Retina (tissue), 1 donor: Measurements from ENCODE around the gene PAK6.

Experiments used
- DNase-seq: peaks from one replicate; pipeline ENCODE4 v3.0.0-alpha.2; 2016

Gene PAK6

DNA sequence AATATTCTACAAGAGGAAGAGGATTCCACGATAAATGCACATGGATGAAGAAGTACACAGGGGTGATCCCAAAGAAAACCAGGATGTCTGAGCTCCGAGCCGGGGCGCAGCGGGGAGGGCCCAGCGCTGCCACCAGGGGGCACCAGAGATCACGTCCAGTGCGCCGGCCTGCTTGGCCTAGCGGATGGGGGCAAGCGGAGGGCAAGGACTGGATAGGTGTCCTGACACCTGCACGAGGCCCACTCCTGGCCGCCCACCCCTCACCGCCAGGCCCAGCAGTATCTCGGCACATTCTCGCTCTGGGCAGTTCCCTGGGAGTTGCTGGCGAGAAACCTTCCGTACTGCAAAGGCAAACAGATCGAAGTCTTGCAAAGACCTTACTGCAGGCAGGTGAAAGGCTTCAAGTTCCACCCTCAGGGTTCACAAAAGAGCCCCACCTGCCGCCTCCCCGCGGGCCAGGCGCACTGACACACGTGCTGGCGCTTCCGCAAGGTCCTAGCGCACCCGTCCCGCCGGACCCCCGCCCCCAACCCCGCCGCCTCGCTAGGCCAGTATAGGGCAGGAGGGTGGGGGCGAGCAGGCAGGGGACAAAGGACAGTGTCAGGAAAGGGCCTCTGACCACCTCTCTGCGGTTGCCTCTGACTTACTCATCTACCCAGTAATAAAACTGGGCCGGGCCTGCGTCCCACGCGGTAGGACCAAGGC, 40.7 kb downstream of the PAK6 start:
- peak; percentile 90 for DNase-seq

DNA sequence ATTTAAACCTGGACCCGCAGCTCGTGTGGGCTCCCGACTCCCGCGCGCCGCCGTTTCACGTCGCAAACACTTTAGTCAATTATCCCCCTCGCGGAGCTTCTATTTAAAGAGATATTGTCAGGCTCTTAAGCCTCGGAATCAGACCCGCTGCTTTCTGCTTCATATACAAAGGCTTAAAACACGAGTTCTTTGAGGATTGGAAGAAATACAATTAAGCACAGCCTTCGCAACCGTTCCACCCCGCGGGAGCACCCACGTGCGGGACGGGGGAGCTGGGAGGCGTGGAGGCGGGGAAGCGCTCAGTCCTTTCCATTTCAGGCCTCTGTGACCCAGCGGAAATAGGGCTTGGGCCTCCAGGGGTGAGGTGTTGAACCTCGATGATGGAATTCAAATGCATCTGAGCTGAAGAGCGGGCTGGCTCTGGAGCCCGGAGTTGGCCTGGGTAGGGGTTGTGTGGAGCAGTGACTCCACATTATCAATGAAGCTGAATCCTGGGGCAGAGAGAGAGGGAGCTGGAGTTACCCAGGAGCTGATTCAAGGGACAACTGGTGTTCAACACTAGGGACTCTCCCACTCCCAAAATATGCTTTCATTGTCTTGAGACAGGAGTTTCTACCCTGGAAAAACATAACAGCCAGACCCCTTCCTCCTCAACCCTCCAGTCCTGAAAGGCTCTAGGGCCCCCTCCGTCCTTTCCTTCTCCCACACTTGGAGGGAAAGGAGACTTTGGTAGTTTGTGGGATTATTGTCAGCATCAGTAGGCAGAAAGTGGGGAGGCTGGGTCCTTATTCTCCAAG, 41.6 kb downstream of the PAK6 start:
- DNase-seq: peak; percentile 49

DNA sequence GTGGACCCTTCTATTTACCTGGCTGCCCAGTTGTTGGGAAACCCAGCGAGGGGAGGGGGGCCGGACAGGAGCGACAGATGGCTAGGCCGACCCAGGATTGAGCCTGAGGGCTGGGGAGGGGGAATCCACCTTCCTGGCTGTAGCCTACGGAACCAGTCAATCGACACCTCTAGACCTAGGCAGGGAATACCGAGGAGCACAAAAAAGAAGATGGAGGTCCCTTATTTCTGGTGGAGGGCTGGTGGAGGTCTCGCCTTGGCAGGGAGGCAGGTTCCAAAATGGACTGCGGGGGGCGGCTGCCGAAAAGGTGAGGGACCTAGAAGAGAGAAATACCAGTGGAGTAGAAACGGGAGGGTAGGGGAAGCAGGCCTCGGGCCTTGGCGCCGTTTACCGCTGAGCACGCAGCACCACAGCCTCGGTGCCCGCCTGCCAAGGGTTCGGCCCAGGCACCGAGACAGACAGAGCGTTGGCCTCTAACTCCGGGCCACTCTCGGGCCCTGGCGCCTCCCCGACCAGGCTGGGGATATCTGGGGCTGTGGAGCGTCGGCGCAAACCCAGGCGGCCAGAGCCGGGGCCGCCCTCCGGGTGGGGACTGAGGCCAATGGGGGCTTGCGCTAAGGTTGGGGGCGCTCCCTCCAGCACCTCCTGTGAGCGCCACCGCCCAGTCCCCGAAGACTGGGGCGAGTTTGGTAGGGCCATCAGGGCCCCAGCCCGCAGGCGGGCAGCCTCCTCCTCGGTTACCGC, 42.4 kb downstream of the PAK6 start:
- DNase-seq: no peak

DNA sequence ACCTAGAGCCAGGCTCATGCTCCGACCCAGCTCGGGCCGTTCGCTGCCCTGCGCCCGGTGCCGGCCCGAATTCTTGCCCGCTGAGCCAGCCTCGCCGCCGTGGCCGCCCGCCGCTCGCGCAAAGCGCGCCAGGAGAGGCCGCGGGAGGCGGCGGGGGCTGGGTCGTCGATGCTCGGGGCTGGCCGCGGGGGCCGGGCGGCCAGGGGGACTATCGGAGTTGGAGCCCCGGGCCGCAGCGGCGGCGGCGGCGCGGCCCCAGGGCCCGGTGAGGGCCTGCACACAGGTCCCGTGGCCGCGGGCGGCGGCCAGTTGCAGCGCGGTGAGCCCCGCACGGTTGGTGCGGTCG, 42.9 kb downstream of the PAK6 start:
- no peak for DNase-seq

DNA sequence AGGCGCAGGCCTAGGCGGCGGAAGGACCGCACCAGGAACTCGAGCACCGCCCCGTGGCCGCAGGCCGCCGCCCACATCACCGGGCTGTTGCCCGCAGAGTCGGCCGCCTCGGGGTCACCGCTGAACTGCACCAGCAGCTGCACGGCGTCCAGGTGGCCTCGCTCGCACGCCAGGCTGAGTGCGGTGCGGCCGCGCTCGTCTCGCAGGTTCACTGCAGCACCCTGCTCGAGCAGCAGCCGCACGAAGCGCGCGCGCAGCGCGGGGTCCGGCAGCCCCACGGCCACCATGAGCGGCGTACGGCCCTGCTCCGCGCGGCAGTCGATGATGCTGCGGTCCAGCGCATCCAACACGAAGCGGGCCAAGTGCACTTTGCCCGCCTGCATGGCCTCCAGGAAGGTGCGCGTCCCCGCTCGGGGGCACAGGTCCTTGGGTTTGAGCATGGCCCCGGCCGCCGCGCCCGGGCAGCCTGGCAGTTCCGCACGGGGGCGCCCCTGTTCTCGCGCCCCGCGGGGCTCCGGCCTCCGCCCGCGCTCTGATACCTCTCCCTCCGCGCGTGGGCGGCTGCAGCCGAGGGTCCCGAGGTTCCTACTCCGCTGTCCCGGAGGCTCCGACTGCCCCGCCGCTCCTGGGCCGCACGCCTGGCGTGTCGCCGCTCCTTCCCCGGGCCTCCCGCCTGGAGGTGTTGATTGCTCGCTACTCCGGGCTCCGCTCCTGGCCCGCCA, 43.4 kb downstream of the PAK6 start:
- peak; percentile 84 for DNase-seq

DNA sequence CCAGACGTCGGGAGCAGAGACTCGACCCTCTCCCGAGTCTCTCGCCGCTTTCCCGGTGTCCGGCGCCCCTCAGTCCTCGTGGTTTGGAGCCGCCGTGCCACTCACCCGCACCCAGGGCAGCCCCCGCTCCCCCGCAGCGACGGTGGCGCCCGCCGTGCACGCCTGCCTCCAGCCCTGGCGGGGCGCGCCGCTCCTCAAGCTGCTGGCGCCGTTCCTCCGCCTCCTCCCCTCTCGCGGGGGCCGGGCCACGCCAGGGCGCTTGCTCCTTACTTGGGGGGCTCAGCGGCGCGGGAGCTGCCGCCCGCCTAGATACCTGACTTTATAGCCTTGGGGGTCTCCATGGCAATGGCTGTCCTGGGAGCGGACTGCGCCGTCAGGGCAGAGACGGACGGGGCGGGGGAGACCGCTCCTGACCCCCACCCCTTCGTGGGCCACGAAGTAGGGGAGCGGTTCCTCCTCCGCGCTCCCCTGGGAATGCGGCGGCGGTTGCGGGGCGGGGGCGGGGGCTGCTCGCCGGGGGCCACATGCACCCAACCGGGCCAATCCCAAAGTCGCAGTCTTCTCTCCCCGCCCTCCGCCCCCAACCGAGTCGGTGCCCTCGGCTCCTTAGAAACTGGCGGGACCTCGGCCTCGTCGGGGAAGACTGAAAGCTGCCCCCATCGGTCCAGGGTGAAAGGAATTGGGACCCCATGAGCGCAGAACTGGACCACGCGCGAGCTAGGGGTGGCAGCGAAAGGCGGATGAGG, 44.2 kb downstream of the PAK6 start, which contains the start of gene ANKRD63:
Gene ANKRD63, minus strand, starts transcription at position 196 of the 746 bp plus-strand sequence. CDS start 478 bp downstream, outside the sequence.
- peak; percentile 63 for DNase-seq

DNA sequence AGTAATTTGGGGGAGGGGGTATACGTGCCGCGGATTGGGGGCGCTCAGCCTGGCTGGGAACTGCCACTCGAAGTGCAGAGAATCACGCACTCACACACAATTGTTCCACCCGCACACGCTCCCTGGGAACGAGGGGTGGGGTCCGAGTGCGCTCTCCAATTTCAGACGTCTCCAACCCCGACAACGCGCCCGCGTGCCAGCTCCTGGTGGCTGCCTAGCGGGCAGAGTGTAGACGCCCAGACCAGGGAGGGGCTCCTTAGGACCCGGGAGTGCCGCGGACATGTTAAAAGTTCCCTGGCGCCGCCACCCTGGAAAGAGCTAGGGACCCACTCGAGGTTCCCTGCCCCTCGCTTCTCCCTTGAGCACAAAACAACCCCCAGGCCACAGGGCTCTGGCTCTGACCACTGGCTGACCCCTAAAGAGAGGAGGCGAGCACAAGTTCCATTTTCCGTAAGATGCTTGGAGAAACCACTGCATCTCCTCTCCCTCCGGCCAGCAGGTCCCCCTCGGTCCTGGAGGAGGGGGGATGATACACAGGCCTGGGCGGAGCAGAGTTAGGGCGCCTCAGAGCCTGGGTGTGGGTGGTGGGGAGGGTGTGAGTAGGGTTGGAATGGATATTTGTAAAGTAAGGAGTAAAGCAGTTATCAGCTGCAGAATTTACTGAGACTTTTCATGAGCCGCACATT, 44.9 kb downstream of the PAK6 start:
- peak; percentile 44 for DNase-seq

DNA sequence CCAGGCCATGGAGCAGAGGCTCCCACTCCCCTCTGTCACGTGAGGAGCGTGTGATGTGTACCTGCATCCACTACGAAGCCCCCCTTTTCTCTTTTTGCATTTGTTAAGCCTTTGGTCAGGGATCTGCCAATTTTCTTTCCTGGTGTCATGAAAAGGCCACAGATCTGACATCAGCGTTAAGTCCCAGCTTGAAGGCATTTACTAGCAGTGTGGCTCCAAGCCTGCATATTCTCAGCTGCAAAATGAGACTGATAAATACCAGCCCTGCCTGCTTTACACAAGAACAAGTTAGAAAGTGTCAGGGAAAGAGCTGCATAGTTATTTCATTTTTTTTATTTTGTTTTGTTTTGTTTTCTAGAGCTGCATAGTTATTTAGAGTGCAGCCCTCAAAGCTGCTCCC, 46.3 kb downstream of the PAK6 start:
- DNase-seq: no peak

DNA sequence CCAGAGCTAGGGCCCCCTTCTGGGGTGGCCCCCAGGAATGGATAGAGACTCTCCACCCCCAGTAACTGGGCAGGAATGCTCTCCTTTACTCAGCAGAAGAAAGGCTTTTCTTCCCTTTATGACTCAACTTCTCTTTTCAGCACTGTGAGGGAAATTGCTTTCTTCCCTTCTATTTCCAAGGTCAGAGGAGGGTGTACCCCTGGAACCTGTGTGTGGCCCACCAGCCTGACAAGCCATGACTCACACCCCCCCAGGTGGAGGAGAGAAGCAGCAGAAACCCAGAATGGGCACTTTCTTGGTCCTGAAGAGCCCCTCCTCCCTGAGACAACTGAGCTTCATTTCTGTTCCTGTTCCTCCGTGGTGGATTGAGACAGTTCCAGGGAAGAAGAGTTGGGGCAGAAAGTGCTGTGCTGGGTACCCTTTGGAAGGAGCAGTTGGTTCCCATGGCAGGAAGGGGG, 46.7 kb downstream of the PAK6 start:
- DNase-seq: peak; percentile 7

DNA sequence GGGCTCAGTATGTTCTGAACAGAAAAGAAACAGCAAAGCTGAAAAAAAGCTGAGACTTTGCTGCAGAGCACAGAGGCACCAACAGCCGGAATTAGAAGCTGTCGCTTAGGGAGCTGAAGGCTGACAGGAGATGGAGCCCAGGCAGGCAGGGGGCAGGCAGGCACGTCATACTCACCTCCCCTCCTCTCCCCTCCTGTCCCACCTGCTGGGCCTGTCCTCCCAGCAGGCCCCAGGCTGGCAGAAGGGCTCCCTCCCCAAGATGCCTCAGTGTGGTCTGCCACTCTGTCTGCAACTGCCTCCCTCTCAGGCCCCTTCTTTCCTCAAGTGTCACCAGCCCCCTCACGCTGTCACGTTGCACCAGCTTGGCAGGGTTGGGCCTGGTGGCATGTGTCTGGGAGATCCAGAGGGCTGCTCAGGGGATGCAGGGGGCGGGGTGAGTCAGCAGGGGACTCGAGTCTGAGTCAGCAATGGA, 47.2 kb downstream of the PAK6 start:
- peak; percentile 14 for DNase-seq

DNA sequence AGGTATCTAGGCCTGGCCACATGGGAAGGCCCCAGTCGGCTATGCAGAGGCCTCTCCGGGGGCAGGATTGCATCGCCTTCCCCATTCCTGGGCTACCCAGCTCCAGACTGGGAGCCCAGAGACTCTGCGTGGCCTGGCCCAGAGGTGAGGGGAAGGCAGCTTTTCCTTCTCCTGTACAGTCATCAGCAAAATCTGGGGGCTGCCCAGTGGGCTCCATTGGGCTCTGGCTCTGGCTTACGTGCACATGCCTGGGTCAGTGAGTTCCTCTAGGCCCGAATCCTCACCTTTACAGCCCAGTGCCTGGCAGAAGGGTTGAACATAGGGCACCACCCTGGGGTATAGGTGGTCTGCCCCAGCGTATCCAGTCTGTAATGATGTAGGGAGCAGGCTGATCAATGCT, 47.9 kb downstream of the PAK6 start:
- no peak for DNase-seq

DNA sequence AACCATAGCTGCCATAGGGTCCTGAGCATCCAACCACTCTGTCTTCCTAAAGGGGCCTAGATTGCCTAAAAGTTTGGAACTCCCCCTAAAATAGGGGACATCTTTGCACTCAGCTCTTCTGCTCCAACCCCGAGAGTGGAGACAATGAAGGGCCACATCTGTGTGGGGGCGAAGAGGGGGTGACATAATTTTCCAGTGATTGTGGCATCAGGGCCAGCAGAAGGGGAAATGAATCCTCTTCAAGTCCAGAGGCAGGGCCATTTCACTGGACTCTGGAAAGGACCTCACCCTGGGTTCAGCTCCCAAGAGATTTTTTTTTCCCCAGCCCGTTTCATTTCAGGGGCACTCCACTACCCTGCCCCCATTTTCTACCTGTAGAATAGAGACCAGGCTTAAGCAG, 48.6 kb downstream of the PAK6 start:
- no peak for DNase-seq

DNA sequence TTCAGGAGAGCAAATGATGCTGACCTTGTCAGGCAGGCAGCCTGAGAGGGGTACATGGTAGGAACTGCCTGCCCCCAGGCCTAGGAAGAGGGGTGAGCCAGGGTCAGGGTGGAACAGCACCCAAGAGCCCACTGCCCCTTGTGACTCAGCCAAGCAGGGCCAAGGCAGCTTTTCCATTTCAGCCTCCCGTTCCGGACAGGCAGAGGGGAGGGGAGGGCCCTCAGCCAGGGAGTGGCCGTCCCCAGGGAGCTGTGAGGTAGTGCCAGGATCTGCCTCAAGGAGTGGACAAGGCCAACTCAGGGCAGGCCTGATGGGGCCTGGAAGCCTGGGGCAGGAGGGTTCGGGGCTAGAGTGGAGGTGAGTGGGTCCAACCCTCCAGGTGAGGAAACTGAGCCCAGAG, 49.1 kb downstream of the PAK6 start:
- no peak for DNase-seq

DNA sequence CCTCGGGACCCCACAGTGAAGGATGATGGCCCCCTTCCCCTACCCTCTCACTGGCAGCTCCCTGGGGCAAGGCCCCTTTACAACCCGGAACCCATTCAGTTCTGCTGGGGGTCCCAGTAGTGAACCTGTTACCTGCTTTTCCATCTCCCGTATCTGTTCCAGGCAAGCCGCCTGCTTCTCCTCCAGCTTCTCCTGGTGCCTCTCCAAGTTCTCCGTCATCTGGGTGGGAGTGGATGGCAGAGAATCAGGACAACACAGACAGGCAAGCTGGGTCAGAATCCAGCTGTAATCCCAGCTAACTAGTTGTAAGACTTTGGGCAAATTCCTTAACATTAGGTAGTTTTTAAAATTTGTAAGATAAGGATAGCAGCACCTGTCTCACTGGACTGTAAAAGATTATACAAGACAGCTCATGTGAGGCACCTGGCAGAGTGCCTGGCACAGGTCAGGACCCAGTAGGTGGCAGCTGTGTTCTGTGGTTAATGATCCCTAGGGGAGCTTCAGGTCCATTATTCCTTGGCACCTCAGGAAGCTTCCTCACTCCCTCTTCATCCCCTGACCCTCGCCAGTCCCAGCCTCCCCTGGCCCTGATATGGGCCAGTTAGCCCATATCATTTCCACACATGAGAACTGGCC, 50.4 kb downstream of the PAK6 start:
- DNase-seq: no peak

DNA sequence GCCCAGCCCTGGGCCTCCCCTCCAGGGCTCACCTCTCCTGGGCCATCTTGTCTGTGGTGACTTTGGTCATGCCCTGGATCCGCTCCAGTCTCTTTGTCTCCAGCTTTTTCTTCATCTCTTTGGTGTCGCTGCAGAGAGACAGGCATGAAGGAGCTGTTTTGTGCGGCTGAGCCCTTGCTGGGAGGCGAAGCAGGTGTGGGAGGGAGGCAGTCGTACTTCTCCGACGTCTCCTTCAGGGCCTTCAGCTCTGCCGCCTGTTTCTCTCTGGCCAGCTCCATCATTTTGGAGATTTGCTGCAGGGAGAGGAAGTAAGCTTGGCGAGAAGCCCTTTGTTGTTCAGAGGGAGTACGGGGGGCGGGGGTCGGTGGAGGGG, 51.7 kb downstream of the PAK6 start:
- DNase-seq: no peak

DNA sequence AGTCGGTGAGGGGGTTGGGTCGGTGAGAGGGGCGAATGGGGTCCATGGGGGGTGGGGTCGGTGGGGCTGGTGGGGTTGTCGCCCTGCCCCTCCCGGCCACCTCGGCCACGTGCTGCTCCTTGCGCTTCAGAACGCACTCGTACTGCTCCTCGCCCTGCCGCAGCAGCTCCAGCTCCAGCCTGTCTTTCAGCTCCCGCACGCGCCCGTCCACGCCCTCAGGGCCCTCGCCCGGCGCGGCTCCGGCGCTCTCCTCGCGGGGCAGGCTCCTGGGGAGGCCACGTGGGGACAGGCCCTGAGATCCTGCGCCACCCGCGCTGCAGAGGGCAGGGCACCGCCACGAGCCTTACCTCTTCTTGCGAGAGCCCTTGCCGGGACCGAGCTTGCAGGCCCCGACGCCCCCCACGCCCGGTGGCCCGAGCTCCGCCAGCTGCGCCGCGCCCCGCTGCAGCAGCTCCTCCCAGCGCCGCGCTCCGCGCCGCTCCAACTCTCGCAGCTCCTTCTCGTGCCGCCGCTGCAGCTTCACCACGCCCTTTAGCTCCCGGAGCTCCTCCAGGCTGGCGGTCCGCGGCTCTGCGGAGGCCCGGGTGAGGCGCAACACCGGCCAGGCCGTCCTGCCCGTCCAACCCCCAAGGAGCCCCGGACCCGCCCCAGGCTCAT, 52.2 kb downstream of the PAK6 start:
- peak; percentile 85 for DNase-seq

DNA sequence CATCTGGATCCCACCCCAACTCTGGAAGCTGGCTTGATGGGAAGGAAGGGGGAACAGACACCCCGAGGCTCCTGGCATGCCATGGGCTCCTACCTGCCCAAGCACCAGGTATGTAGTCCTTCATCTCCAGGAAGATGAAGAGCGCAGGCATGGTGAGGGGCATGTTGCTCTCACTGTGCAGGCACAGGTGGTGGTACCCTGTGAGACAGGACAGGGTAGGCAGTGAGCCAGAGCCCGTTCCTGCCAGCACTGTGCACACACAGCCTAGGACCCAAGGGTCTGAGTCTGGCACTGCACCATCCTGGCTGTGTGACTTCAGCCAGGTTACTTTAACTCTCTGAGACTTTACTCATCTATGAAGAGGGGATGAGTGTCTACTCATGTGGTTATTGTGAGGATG, 53.4 kb downstream of the PAK6 start:
- no peak for DNase-seq

DNA sequence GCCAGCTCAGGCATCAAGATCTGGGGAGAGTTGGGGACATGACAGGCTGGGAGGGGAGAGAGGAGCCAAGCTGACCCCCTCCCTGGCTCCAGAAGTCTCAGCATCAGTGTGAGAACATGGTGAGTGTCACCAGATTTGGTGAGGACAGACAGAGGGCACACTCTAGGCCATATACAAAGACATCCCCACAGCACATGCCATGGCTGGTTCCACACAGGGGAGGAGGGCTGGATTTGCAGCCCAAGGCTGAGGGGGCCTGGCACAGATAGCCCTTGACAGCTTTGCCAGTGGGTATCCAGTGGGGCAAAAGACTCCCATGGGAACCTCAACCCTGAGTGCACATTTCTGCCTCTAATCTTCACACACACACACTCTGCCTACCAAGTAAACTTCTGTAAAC, 54.1 kb downstream of the PAK6 start:
- no peak for DNase-seq

DNA sequence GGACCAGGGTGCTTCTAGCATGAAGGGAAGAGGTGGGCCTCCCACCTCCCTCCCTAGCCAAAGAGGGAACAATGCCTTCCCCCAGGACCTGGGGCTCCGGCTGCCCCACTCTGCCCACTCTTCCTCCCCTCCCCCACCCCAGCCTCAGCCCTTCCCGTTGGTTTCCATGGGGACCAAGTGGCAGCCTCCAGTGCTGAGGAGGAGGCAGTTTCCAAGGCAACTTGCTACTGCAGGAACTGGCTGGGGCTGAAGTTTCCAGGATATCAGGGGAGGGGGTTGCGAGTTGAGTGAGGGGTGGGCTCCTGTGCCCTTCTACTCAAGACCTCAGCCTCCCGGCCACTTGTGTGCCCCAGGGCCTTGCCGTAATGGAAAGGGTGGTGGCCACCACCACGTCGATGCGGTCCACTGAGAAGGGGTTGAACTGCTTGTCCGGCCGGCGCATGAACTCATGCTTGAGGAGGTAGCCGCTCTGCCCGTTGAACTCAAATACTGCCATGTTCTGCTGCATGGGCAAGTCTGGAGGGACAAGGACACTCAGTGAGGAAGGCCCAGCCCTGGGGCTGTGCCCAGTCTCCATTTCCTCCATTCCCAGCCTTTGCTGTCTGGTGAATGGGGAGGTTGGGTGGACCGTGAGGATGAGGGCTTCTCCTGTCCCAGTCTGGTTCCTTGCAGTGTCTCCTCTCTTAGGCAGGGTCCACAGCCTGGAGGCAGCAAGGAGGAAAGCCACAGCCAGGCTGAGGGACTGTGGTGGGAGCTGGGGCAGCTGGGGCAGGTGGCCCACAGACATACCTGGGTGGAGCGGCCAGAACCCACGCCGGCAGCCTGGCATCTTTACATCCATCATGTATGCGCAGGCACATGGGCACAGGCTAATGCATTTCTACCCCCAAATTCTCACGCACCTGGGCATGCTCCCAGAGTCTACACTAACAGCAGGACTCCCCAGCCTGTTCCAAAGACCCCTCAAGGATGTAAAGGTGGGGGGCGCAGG, 55.3 kb downstream of the PAK6 start:
- DNase-seq: peak; percentile 80
